HG03097 (cell line): ENCODE results near the gene LANCL3.

ENCODE experiments used
- ATAC-seq: cut with Tn5 transposase; IDR thresholded peaks from one replicate; pipeline ENCODE4 v1.9.1; 2021; ENCODE audit not compliant: unreplicated experiment, low FRiP score

LANCL3 gene

GRCh38 chrX:37677765-37678164 lies 106.3 kb downstream of the LANCL3 start:
- no peak for ATAC-seq

DNA sequence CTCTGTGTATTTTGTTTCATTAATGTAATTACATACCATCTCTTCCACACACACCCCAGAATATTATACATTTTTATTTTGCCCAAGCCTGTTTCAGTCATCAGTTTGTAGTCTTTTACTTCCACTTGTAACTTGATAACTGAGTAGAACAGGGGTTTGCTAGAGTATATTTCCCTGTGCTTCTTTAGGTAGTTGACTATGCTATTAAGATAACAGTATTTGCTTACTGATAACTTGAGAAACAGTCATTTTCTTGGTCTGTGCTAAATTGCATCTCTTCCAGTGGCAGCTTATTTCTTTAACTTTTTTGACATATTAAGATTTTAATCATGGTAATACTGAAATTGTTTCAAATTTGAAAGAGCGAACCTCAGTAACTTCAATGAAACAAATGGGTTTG lies 107.1 kb downstream of the LANCL3 start:
- no peak for ATAC-seq

DNA sequence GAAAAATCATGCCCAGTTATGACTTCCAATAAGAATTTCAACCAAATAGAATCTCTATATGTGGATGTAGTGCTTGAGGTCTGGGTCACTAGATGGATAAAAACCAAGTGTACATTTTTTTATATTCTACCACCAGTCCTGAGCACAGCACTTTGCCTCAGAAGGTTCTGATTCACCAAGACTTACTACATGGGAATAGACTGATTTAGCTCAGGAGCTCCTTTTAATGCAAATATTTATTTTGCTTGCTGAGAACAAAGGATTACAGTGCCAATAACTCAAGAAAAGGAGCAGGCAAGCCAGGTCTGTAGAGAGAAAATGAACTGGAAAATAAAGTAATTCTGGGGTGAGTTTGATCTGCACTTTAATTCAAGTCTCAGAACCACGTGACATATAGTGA lies 107.8 kb downstream of the LANCL3 start:
- no peak for ATAC-seq

DNA sequence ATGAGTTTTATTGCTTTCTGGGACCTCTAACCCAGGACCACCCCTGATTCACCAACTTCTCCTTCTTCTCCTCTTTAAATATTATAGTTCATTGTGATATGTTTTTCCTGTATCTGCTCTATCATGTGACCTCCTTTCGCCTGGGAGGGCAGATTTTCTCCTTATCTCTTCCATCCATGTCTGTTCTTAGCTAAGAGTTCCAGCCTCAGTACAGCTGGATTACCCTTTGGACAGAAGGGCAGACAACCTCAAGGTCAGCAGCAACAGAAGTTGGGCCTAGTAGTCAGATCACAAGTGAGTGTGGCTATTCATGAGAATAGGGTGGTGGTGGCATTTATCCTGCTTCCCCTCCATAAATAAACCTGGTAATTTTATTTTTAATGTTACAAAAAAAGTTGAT lies 108.4 kb downstream of the LANCL3 start:
- no peak for ATAC-seq

DNA sequence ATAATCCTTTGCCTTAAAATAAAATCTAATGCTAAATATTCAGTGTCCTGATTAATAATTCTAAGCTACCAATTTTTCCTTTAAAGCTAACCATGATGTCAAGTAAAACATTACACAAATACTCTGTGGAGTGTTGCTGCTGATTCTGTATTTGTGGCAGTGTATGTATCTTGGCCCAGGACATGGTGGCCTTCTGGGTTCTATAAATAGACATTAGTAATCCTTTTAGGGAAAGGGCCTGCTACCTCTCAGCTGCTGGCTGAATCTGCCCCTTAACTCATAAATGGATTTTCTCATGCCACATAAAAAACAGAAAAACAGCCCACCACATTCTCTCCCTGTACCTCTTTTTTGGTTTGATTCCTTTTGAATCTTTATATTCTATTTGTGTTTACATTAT lies 113.0 kb downstream of the LANCL3 start:
- no peak for ATAC-seq

GRCh38 chrX:37684973-37685372 lies 113.5 kb downstream of the LANCL3 start:
- ATAC-seq = no peak

- ATAC-seq = no peak
Measured at GRCh38 chrX:37685381-37686359, 114.2 kb downstream of the LANCL3 start, which contains the start of gene XK. Gene XK (plus strand): TSS chrX:37685791. CDS start chrX:37685962, 171 bp downstream.

DNA sequence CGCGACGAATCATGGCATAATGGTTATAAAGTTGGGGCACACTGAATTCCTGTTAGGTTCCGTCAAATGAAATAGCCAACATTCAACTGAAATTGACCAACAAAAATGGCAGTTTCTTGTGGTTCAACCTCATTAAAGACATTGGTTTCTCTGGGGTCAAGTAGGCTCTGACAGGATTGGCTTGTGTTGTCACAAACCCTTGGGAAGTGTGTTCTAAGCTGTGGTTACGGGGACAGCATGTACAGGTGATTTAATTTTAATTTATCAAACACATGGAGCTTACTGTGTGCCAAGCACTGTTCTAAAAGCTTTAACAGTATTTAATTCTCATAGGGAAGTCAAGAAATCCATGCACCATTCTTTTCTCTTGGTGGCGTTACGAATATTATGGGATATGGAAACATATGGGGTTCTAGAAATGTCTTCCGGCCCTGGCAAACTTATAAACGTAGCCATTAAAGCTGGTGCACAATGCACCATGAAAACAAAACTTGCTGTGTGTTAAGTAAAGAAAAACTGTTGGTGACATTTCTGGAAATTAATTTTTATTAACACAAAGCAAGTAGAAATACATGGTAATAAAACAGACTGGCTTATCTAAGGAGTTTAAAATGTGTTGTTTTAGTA lies 115.0 kb downstream of the LANCL3 start:
- no peak for ATAC-seq

- no peak for ATAC-seq
Measured at GRCh38 chrX:37686996-37687395, 115.5 kb downstream of the LANCL3 start.

- ATAC-seq = no peak
Measured at GRCh38 chrX:37690119-37690518, 118.7 kb downstream of the LANCL3 start.

DNA sequence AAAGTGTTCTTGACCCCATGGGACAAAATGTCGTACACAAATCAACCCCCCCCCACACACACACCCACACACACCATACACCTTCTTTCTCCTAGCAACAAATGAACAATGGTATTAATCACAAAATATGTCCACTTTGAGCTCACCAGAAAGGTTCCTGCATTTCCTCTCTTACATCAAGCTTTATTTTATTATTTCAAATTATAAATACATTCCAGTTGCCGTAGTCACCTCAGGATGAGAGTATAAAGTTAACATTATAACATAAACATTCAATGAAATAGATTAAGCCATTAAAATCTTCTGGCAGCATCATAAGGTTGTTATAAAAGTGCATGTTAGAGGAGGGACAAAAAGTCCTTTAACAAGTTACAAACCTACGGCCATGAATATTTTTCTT lies 121.5 kb downstream of the LANCL3 start:
- ATAC-seq = no peak

DNA sequence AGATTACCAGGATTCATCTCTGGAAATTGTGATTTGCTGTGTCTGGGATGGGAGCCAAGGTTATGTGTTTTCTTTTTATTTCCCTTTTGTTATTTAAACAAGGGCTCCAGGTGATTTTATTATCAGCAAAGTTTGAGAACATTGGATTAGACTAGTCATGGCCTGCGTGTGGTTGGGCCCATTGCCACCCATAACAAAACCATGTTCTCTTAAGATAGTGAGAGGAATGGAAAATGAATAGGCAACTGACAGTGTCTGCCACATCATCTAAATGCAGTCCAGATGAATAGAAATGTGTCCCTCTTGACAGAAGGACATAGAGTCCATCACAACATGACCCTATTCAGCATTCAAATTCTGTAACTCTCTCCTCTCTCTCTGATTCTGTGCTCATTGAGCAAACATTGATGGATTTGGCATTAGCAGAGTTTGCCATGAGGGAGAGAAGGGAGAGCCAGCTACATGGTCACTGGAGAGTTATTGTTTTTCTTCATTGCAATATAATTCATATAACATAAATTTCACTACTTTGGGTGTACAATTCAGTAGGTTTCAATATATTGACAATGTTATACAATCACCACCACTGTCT lies 125.8 kb downstream of the LANCL3 start:
- ATAC-seq = no peak

GRCh38 chrX:37701588-37701987 lies 130.1 kb downstream of the LANCL3 start:
- no peak for ATAC-seq

GRCh38 chrX:37711991-37712390 lies 140.5 kb downstream of the LANCL3 start:
- ATAC-seq = no peak

DNA sequence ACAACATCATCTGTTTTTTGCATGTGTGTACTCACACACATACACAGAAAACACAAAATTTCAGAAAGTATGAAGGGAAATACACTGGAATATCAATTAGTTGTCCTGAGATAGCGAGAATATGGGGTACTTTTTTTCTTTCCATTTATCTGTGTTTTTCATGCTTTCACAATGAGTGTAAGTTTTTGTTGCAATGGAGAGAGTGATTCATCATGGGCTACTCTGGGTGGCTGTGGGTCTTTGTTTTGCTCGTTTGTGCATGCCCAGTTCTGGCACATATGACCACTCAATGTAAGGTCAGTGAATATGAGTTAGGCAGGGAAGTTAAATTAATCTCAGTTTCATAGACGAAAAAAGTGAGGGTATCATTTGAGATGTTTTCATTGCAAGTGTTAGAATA lies 141.0 kb downstream of the LANCL3 start:
- ATAC-seq = no peak

GRCh38 chrX:37714479-37714878 lies 143.0 kb downstream of the LANCL3 start:
- ATAC-seq = no peak

GRCh38 chrX:37716602-37717001 lies 145.1 kb downstream of the LANCL3 start:
- ATAC-seq = no peak

DNA sequence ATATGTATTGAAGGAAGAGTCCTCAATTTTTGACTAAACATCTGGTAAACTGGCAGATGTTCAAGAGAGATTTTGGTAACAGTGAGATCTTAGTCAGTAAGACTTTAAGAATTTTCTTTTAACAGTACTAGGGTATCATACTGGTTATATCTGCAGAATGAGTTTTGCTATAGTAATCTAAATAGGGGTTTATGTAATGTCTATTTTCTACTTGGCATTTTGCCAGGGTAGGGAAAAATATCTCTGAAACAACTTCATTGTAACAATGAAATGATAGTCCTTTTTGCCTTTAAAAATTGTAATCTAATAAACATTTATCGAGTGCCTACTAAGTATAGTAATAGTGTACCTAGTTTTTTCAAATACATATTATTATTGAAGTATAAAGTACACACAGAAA lies 146.2 kb downstream of the LANCL3 start:
- ATAC-seq = no peak

GRCh38 chrX:37722595-37722994 lies 151.1 kb downstream of the LANCL3 start:
- no peak for ATAC-seq

DNA sequence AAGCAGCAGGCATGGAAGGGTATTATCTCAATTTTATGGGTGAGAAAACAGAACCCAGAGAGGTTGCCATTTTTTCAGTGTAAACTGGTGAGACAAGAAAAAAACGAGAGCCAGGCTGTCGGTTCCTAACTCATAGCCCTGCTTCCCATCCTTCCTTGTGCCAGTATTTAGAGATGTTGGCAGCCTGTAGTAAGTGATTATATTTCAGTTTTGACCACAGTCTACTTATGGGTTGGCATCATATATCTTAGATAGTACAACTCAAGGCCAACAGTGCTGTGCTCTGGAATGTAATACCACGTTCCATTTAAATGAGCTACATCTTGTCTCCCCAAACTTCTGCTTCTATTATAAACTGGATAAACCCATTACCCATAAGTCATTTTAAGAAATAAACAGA lies 154.9 kb downstream of the LANCL3 start:
- no peak for ATAC-seq
